ENCODE results near the gene MAZ. TPM values are rescaled to one million over a fixed set of nuclear protein-coding genes. Genes with fewer than 3 reads are reported as not detected.

Gene MAZ
- total and polyA plus RNA-seq, 2 of the 13 experiments (the other 11 are each of a cell fraction or from before 2014, with no cell fraction given) = 203 to 277 TPM

DNA sequence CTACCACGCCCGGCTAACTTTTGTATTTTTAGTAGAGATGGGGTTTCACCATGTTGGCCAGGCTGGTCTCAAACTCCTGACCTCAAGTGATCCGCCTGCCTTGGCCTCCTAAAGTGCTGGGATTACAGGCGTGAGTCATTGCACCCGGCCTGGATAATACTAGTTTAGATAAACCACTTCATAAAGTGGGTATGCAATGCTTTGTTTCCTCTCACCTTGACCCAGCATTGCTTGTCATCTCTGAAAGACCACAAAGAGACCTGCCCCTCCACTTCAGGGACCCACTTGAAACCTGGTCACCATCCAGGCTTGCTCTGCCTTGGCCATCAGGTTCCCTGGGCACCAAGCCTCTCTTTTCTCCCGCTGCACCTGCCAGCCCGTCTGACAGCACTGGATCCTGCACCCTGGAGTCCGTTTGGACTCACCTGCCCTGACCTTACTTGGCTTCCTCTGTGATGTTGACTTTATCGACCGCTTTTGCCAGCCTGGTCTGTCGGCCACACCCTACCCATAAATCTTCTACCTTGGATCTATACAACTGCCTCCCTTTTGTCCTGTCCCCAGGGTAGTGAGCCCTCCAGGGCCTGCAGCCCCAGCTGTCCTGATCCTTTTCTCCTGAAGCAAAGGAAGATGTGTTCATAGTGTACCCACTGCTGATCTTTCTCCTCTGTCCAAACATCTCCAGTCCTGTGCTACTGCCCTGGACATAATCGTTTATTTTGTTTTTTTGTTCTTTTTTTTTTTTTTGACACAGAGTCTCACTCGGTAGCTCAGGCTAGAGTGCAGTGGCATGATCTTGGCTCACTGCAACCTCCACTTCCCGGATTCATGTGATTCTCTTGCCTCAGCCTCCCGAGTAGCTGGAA is 40.9 kb upstream of the MAZ start (continued):
- TF ChIP-seq NFE2L1 (CRISPR knock-in tag; IDR thresholded peaks at IDR 0.05; ENCODE audit: borderline replicate concordance) (no peak), ZNF121 (CRISPR knock-in tag; IDR thresholded peaks at IDR 0.05) (peak; percentile 94), HNF4G (IDR thresholded peaks at IDR 0.05; ENCODE audit: borderline replicate concordance, low read depth, low read length) (peak; percentile 93), HNF4G (CRISPR knock-in tag; IDR thresholded peaks at IDR 0.05; ENCODE audit: borderline replicate concordance, low read depth) (peak; percentile 94), ZNF749 (CRISPR knock-in tag; IDR thresholded peaks at IDR 0.05; ENCODE audit: borderline replicate concordance) (no peak), TRIM24 (CRISPR knock-in tag; IDR thresholded peaks at IDR 0.05) (no peak), SIN3B (IDR thresholded peaks at IDR 0.05; ENCODE audit: low read length) (no peak; the same call in 1 of the 2 replicates), ZNF484 (CRISPR knock-in tag; IDR thresholded peaks at IDR 0.05; ENCODE audit: borderline replicate concordance, low read depth) (no peak), ARNT2 (CRISPR knock-in tag; IDR thresholded peaks at IDR 0.05; ENCODE audit: low read depth) (peak; percentile 89; the same call in 1 of the 2 replicates), ZNF136 (CRISPR knock-in tag; IDR thresholded peaks at IDR 0.05; ENCODE audit: low read depth) (peak; percentile 64; the same call in 1 of the 2 replicates), RFX3 (CRISPR knock-in tag; IDR thresholded peaks at IDR 0.05) (no peak)

DNA sequence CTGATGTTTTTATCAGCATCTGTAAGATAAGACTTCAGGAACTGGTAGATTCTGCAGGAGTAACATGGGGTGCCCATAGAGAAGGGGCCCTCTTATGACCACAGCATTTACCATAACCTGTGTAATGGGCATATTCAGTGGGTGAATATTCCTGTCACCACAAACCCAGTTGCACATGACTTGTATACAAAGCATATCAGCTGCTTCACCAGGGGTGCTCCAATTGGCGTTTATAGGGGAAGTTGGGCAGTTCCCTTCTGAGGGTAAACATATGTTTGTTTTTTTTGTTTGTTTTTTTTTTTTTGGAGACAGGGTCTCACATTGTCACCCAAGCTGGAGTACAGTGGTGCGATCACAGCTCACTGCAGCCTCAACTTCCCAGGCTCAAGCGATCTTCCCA is 39.8 kb upstream of the MAZ start:
- H3K9me3 ChIP-seq (ENCODE audit: low read length) = no peaks in the 10 kb centered on the region
- ChIA-PET CTCF (ENCODE audit: low intra/inter-chr PET ratio, low total read pairs) (no interaction called here), POLR2A (interaction anchor here (2.4 kb wide), 1 partner anchor 24 kb away, joined by 11 read pairs; the partner anchor contains the start of gene KIF22)
- H3K4me3 ChIP-seq (replicated peaks in 1 of 3; ENCODE audit: insufficient read depth in 1 of 3, low read depth in 2 of 3, low read length in 3 of 3) = no peak overlapping the region
- FAIRE-seq = no peak
- intact Hi-C loops (cut with micrococcal nuclease; ENCODE audit: unreplicated experiment) = no loop called here
- H3K27me3 ChIP-seq (ENCODE audit: control insufficient read depth in 1 of 2, insufficient read depth in 2 of 2, low read length in 2 of 2) = no peaks in the 10 kb centered on the region
- 94% methylated on average over 3 of the region's 3 CpGs for WGBS (ENCODE audit: low lambda C conversion rate)
- H3K9ac ChIP-seq (ENCODE audit: insufficient read depth, low read depth, low read length) = no peak overlapping the region
- no peak overlapping the region for H2AFZ ChIP-seq (ENCODE audit: low read length)
- no peak overlapping the region for H3K4me2 ChIP-seq (ENCODE audit: low read depth, low read length)
- no peak for ATAC-seq
- H3K36me3 ChIP-seq (replicated peaks in 1 of 2; ENCODE audit: control insufficient read depth in 1 of 2, insufficient read depth in 2 of 2, low read length in 2 of 2) = no peaks in the 10 kb centered on the region
- in situ Hi-C loops (cut with HindIII; ENCODE audit: extremely low pct_ligation_motif_present, low pct_unique_long_range_greater_than_20kb) = no loop called here
- no peak overlapping the region for H3K27ac ChIP-seq (ENCODE audit: extremely low read length, insufficient read depth, low read length)
- peak; percentile 49; the same call in 1 of the 2 replicates for TF ChIP-seq ZNF629 (CRISPR knock-in tag; conservative IDR thresholded peaks at IDR 0.05)
- TF ChIP-seq, protein P1, sequence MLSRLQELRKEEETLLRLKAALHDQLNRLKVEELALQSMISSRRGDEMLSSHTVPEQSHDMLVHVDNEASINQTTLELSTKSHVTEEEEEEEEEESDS (CRISPR knock-in tag; IDR thresholded peaks at IDR 0.05; ENCODE audit: borderline replicate concordance) = no peak
- no peak for TF ChIP-seq GLI4 (CRISPR knock-in tag; IDR thresholded peaks at IDR 0.05; ENCODE audit: borderline replicate concordance)
- DNase-seq (ENCODE audit: low spot score) = no peak
- no peaks in the 10 kb centered on the region for H4K20me1 ChIP-seq (ENCODE audit: insufficient read depth, low read length)
- no peaks in the 10 kb centered on the region for H3K79me2 ChIP-seq (ENCODE audit: insufficient read depth, low read length)
- H3K4me1 ChIP-seq (ENCODE audit: insufficient read depth, low read length) = peaks cover 72% of the 10 kb centered on the region
- BruUV-seq (replicated peaks) = no TSS peak

All from HepG2 (cell line).